Keratinocyte (primary cell): Measurements from ENCODE around the gene VPS37C. TPM values are rescaled to one million over a fixed set of nuclear protein-coding genes. Genes with fewer than 3 reads are reported as not detected.

Experiments
- DNase-seq: peaks from one replicate; pipeline ENCODE4 v3.0.0-alpha.2; 2011; ENCODE audit warnings: low read depth, missing footprints, low spot score
- FAIRE-seq: peaks from 2 replicates; lab custom pipeline; 2011; peaks lifted over from hg19 to GRCh38; lab: Jason Lieb, UNC
- H2AFZ ChIP-seq: 2 replicates; pipeline ENCODE4 v1.6.0; 2012; ENCODE audit warnings: low read length, control low read depth, inconsistent platforms; ENCODE audit not compliant: control insufficient read depth
- H3K27ac ChIP-seq: 2 replicates; pipeline ENCODE4 v1.5.1; 2011; ENCODE audit warnings: low read length; ENCODE audit not compliant: control insufficient read depth, insufficient read depth
- H3K27me3 ChIP-seq: 3 replicates; pipeline ENCODE4 v1.6.0; 2011; ENCODE audit warnings: low read length; ENCODE audit not compliant: control insufficient read depth, insufficient read depth; ENCODE audit errors: extremely low read depth
- H3K36me3 ChIP-seq, 2 experiments: 2 replicates in 1 of 2; 3 replicates in 1 of 2; pipeline ENCODE4 v1.5.1; 2011; ENCODE audit warnings: low read length in 2 of 2, mild to moderate bottlenecking in 1 of 2; ENCODE audit not compliant: control insufficient read depth in 2 of 2, insufficient read depth in 2 of 2; ENCODE audit errors: extremely low read depth in 1 of 2
- H3K4me1 ChIP-seq: 3 replicates; pipeline ENCODE4 v1.5.1; 2011; ENCODE audit warnings: low read length; ENCODE audit not compliant: control insufficient read depth, insufficient read depth; ENCODE audit errors: extremely low read depth
- H3K4me2 ChIP-seq: 3 replicates; pipeline ENCODE4 v1.6.0; 2011; ENCODE audit warnings: low read depth, low read length; ENCODE audit not compliant: control insufficient read depth, insufficient read depth; ENCODE audit errors: extremely low read depth
- H3K4me3 ChIP-seq, 3 experiments: fragments of 200-600 bp in 1 of 3; sonication (generic) in 1 of 3; 2 replicates in 2 of 3; 3 replicates in 1 of 3; pipeline ENCODE4 v1.5.1; 2011 to 2016; ENCODE audit warnings: low read length in 3 of 3, mild to moderate bottlenecking in 3 of 3, control low read depth in 2 of 3, inconsistent platforms in 1 of 3, low read depth in 1 of 3, mixed read lengths in 1 of 3, mixed run types in 1 of 3, moderate library complexity in 1 of 3; ENCODE audit not compliant: control insufficient read depth in 2 of 3, insufficient read depth in 2 of 3; ENCODE audit errors: extremely low read depth in 1 of 3
- H3K79me2 ChIP-seq: 2 replicates; pipeline ENCODE4 v1.6.0; 2012; ENCODE audit warnings: low read length; ENCODE audit not compliant: control insufficient read depth, insufficient read depth
- H3K9ac ChIP-seq: 3 replicates; pipeline ENCODE4 v1.6.0; 2011; ENCODE audit warnings: low read length; ENCODE audit not compliant: control insufficient read depth, insufficient read depth; ENCODE audit errors: extremely low read depth
- H3K9me1 ChIP-seq: 3 replicates; pipeline ENCODE4 v1.6.0; 2011; ENCODE audit warnings: low read length; ENCODE audit not compliant: control insufficient read depth, insufficient read depth; ENCODE audit errors: extremely low read depth
- H3K9me3 ChIP-seq: 2 replicates; pipeline ENCODE4 v1.5.1; 2012; ENCODE audit warnings: low read depth, low read length; ENCODE audit not compliant: control insufficient read depth
- H4K20me1 ChIP-seq: 3 replicates; pipeline ENCODE4 v1.6.0; 2011; ENCODE audit warnings: low read length; ENCODE audit not compliant: control insufficient read depth, insufficient read depth; ENCODE audit errors: extremely low read depth
- EZH2 ChIP-seq: IDR thresholded peaks from one replicate; pipeline ENCODE4 v1.6.1; 2012; ENCODE audit warnings: inconsistent platforms, mild to moderate bottlenecking, low read length, moderate library complexity
- dilution Hi-C: fragments of 300-500 bp; cut with MboI; formaldehyde crosslinking; loops from one replicate; pipeline ENCODE4 v1.7.0; 2020; ENCODE audit warnings: low sequenced_read_pairs; ENCODE audit not compliant: extremely low pct_ligation_motif_present
- polyA plus RNA-seq, 5 experiments: library from polyadenylated mRNA; depleted of rRNA in 3 of 5; stranded (reverse) in 3 of 5; stranded (forward) in 1 of 5; unstranded in 1 of 5; fragments of >200 nt; gene quantifications; 1 replicate in 1 of 5; 2 replicates in 3 of 5; 3 replicates in 1 of 5; pipeline versions ENCODE4 v1.2.1 to v1.2.3, GENCODE V29; 2011 to 2012; ENCODE audit warnings: missing spikeins in 2 of 5, low read depth in 1 of 5, low replicate concordance in 1 of 5
- TF ChIP-seq, protein P1 (sequence below), 3 experiments: IDR thresholded peaks in 1 of 3; conservative IDR thresholded peaks in 1 of 3; optimal IDR thresholded peaks in 1 of 3; 2 replicates in 2 of 3; 3 replicates in 1 of 3; pipeline versions ENCODE3 to v1.5.1; 2011; ENCODE audit warnings: low read length in 3 of 3, mild to moderate bottlenecking in 3 of 3, moderate library complexity in 2 of 3, control low read depth in 1 of 3, inconsistent platforms in 1 of 3; ENCODE audit not compliant: insufficient read depth in 2 of 3; ENCODE audit errors: extremely low read depth in 1 of 3

Gene VPS37C
- polyA plus RNA-seq, 1 donor (not counting 4 experiments of a cell fraction or from before 2014, with no cell fraction given): 8.0 TPM

DNA sequence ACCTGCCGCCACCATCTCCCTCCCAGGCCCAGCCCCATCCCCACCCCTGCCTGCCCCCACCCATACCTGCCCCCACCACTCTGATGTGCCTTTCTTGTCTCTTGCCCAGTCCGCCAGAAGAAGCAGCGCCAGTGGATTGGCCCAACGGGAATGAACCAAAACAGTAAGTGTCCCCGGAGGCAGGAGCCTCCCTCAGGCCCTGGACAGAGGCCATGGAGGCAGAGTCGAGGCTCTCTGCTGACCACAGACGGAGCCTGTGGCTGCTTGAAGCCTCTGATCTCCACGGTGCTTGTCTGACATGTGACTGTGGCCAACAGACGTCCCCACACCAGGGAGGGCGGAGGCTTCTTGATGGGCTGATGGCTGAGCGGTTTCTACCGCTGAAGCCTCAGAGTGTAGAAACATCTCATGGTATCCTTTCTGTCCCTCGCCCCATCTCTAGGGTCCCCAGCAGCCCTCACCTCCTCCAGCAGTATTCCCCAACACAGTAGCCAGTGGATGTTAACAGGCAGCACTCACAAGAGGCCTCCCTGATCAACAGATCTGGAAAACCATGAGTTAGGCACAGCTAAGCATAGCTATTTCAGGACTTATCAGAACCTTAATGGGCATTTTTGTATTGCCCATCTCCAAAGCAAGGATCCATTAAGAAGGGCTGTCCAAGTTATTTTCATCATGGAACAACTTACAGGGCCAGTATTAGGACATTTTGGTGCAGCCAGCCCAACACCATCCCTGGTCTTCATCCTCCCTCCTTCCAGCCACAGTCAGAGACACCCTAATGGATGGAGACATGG, 37.3 kb downstream of the VPS37C start:
- Histone ChIP-seq H3K4me1 (peaks cover 3% of the 10 kb centered on the region), H3K27ac (no peak overlapping the region), H3K9me3 (no peaks in the 10 kb centered on the region), H3K36me3 (no peaks in the 10 kb centered on the region), H3K9ac (no peak overlapping the region), H3K9me1 (no peaks in the 10 kb centered on the region), H4K20me1 (peaks cover 1% of the 10 kb centered on the region), H3K4me3 (no peak overlapping the region), H3K27me3 (peaks cover 4% of the 10 kb centered on the region), H2AFZ (no peak overlapping the region), H3K79me2 (no peaks in the 10 kb centered on the region), H3K4me2 (no peak overlapping the region)
- dilution Hi-C loops: no loop called here
- FAIRE-seq: no peak
- no peak for DNase-seq
- TF ChIP-seq, protein P1, sequence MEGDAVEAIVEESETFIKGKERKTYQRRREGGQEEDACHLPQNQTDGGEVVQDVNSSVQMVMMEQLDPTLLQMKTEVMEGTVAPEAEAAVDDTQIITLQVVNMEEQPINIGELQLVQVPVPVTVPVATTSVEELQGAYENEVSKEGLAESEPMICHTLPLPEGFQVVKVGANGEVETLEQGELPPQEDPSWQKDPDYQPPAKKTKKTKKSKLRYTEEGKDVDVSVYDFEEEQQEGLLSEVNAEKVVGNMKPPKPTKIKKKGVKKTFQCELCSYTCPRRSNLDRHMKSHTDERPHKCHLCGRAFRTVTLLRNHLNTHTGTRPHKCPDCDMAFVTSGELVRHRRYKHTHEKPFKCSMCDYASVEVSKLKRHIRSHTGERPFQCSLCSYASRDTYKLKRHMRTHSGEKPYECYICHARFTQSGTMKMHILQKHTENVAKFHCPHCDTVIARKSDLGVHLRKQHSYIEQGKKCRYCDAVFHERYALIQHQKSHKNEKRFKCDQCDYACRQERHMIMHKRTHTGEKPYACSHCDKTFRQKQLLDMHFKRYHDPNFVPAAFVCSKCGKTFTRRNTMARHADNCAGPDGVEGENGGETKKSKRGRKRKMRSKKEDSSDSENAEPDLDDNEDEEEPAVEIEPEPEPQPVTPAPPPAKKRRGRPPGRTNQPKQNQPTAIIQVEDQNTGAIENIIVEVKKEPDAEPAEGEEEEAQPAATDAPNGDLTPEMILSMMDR (optimal IDR thresholded peaks at IDR 0.05 in 1 of 3, IDR thresholded peaks at IDR 0.05 in 1 of 3, conservative IDR thresholded peaks at IDR 0.05 in 1 of 3; ENCODE audit: extremely low read depth in 1 of 3, insufficient read depth in 2 of 3, low read length in 3 of 3): no peak
- no peak for TF ChIP-seq EZH2

DNA sequence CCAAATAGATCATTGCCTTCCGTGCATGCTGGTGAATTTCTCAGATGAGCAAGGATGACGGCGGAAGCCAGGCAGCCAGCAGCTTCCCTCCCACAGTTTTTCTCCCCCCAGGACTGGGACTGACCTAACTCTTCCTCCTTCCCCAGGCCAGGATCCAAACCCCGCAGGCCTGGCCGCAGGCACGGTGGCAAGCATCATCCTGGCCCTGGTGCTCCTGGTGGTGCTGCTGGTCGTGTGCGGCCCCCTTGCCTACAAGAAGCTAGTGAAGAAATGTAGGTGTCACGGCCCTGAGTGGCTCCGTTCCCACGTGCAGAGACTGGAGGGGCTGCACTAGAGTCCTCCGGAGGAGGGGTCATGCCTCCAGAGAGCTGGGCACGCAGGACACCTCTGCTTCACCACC, 38.5 kb downstream of the VPS37C start:
- Histone ChIP-seq H3K79me2 (no peaks in the 10 kb centered on the region), H3K4me3 (no peak overlapping the region), H3K27ac (no peak overlapping the region), H3K9me1 (no peaks in the 10 kb centered on the region), H3K9ac (no peak overlapping the region), H2AFZ (no peak overlapping the region), H3K27me3 (peaks cover 4% of the 10 kb centered on the region), H3K36me3 (no peaks in the 10 kb centered on the region), H3K9me3 (no peaks in the 10 kb centered on the region), H3K4me1 (peaks cover 3% of the 10 kb centered on the region), H3K4me2 (no peak overlapping the region), H4K20me1 (no peaks in the 10 kb centered on the region)
- DNase-seq (no peak), FAIRE-seq (no peak)
- no peak for TF ChIP-seq EZH2
- TF ChIP-seq, protein P1 (optimal IDR thresholded peaks at IDR 0.05 in 1 of 3, IDR thresholded peaks at IDR 0.05 in 1 of 3, conservative IDR thresholded peaks at IDR 0.05 in 1 of 3; ENCODE audit: extremely low read depth in 1 of 3, insufficient read depth in 2 of 3, low read length in 3 of 3): no peak
- dilution Hi-C loops: no loop called here
